K562 (cell line): ENCODE data around the gene MTTP. TPM values are rescaled to one million over a fixed set of nuclear protein-coding genes. Genes with fewer than 3 reads are reported as not detected.

Experiments used
- CUX1 ChIP-seq: fragments of 200-800 bp; sonication (Bioruptor generic); IDR thresholded peaks from 2 replicates; pipeline ENCODE4 v1.6.1; 2016; ENCODE audit warnings: missing genetic modification characterization, missing compliant biosample characterization
- DIDO1 ChIP-seq: fragments of 450-650 bp; IDR thresholded peaks from 2 replicates; pipeline ENCODE4 v1.6.1; 2016; ENCODE audit warnings: low read depth, missing biosample characterization, missing genetic modification characterization
- HMG20B ChIP-seq: fragments of 250-450 bp; sonication (Bioruptor Pico); IDR thresholded peaks from 2 replicates; pipeline ENCODE4 v1.5.0; 2021; ENCODE audit warnings: mild to moderate bottlenecking
- MCM5 ChIP-seq: fragments of 450-650 bp; IDR thresholded peaks from 2 replicates; pipeline ENCODE4 v1.6.1; 2016; ENCODE audit warnings: low read depth
- MEF2A ChIP-seq: IDR thresholded peaks from 2 replicates; pipeline ENCODE4 v1.6.1; 2011; ENCODE audit warnings: low read depth, mild to moderate bottlenecking, low read length, moderate library complexity; ENCODE audit not compliant: control insufficient read depth
- MITF ChIP-seq: IDR thresholded peaks from 2 replicates; pipeline ENCODE4 v1.6.1; 2014; ENCODE audit warnings: antibody characterized with exemption
- NR3C1 ChIP-seq: sonication (generic); formaldehyde crosslinking; IDR thresholded peaks from 2 replicates; pipeline ENCODE4 v1.8.1; 2022; ENCODE audit warnings: missing genetic modification reagents
- TBP ChIP-seq: optimal IDR thresholded peaks from 2 replicates; pipeline ENCODE3; 2011; ENCODE audit warnings: low read depth, low read length, improper control_type of control experiment
- TEAD1 ChIP-seq, 2 experiments: fragments of 450-650 bp in 1 of 2; sonication (generic) in 1 of 2; formaldehyde crosslinking; IDR thresholded peaks; 2 replicates each; pipeline versions ENCODE4 v1.4.0 to v1.8.0; 2020 to 2022; ENCODE audit warnings: mild to moderate bottlenecking in 2 of 2, missing genetic modification reagents in 1 of 2
- U2AF1 ChIP-seq: fragments of 200-400 bp; formaldehyde crosslinking; optimal IDR thresholded peaks from 2 replicates; pipeline ENCODE3; 2017; ENCODE audit warnings: mild to moderate bottlenecking, low read depth, low read length, moderate library complexity
- ZBTB2 ChIP-seq: fragments of 450-650 bp; IDR thresholded peaks from 2 replicates; pipeline ENCODE4 v1.6.1; 2016; ENCODE audit warnings: antibody characterized with exemption
- ZHX1 ChIP-seq: fragments of 150-350 bp; conservative IDR thresholded peaks from 2 replicates; pipeline ENCODE4 v1.6.1; 2014; ENCODE audit warnings: low read length
- ZNF165 ChIP-seq: fragments of 250-450 bp; sonication (Bioruptor Pico); IDR thresholded peaks from 2 replicates; pipeline ENCODE4 v1.4.0; 2020; ENCODE audit warnings: borderline replicate concordance
- ZNF384 ChIP-seq: IDR thresholded peaks from 2 replicates; pipeline ENCODE4 v1.6.1; 2012; ENCODE audit warnings: low read depth, low read length, improper control_type of control experiment
- ZNF408 ChIP-seq: fragments of 250-450 bp; sonication (Bioruptor Pico); IDR thresholded peaks from 2 replicates; pipeline ENCODE4 v1.4.0; 2020; ENCODE audit warnings: low read depth, mild to moderate bottlenecking, moderate library complexity
- ZNF431 ChIP-seq: sonication (generic); formaldehyde crosslinking; IDR thresholded peaks from 2 replicates; pipeline ENCODE4 v1.8.0; 2022; ENCODE audit warnings: mild to moderate bottlenecking, missing genetic modification reagents
- ZNF507 ChIP-seq: conservative IDR thresholded peaks from 2 replicates; pipeline ENCODE4 v1.6.1; 2017; ENCODE audit warnings: missing genetic modification characterization, missing compliant biosample characterization
- polyA plus RNA-seq, 8 experiments: library from polyadenylated mRNA; depleted of rRNA in 4 of 8; stranded (reverse) in 5 of 8; unstranded in 3 of 8; fragments of >200 nt; fragmentation: Nextera tagmentation in 2 of 8; fragmentation: Illumina TruSeq in 1 of 8; extraction: Ambion mirVana in 2 of 8; extraction: Trizol in 1 of 8; gene quantifications; 2 replicates each; pipeline versions ENCODE4 v1.2.1 to v1.2.3, GENCODE V29; 2011 to 2014; ENCODE audit warnings: inconsistent platforms in 1 of 8, missing spikeins in 1 of 8
- total RNA-seq, 7 experiments: library from RNA; depleted of rRNA in 6 of 7; stranded (reverse); fragments of >200 nt in 6 of 7; fragmentation: Illumina TruSeq in 2 of 7; extraction: Trizol in 2 of 7; gene quantifications; 2 replicates each; pipeline versions ENCODE4 v1.2.1 to v1.2.3, GENCODE V29; 2011 to 2021; ENCODE audit warnings: low replicate concordance in 1 of 7

The MTTP gene
- total and polyA plus RNA-seq, 9 of the 15 experiments (the other 6 are each of a cell fraction or from before 2014, with no cell fraction given): 0.01 to 0.29 (median 0.04) TPM; not detected in 2

- TF ChIP-seq MITF (no peak), ZNF384 (no peak), U2AF1 (no peak), DIDO1 (tag) (peak; percentile 83), ZBTB2 (peak; percentile 97), CUX1 (CRISPR knock-in tag) (no peak), ZNF431 (no peak), ZNF408 (CRISPR knock-in tag) (no peak), MCM5 (no peak), TEAD1 (CRISPR knock-in tag; IDR thresholded peaks at IDR 0.05) (no peak; a peak in 1 of 4 replicates), ZNF507 (tag) (no peak), ZNF165 (CRISPR knock-in tag) (no peak), ZHX1 (no peak), NR3C1 (no peak), MEF2A (no peak), TBP (peak; percentile 61), HMG20B (CRISPR knock-in tag) (no peak)
Observed at GRCh38 chr4:99563310-99564186, 11.1 kb upstream of the MTTP start, which contains the start of gene TRMT10A (continued).
